HT1080 (cell line): ENCODE data around the gene EYA2. TPM values are rescaled to one million over a fixed set of nuclear protein-coding genes. Genes with fewer than 3 reads are reported as not detected.

Experiments used
- DNase-seq: peaks from one replicate; pipeline ENCODE4 v3.0.0-alpha.2; 2015; ENCODE audit warnings: low read depth
- total RNA-seq: library from RNA; depleted of rRNA; stranded (reverse); fragments of >200 nt; shearing (Covaris generic); gene quantifications from 2 replicates; pipeline ENCODE4 v1.2.3, GENCODE V29; 2014

The EYA2 gene
- total RNA-seq, 1 experiment from 2014 or later, result not detected

GRCh38 chr20:47032933-47033578 lies 138.4 kb downstream of the EYA2 start:
- no peak for DNase-seq

GRCh38 chr20:47033665-47034064 lies 139.0 kb downstream of the EYA2 start:
- DNase-seq, result no peak

- DNase-seq, result no peak
These were observed 140.5 kb downstream of the EYA2 start for GRCh38 chr20:47035026-47035590.

- DNase-seq, result no peak
These were observed 141.6 kb downstream of the EYA2 start for GRCh38 chr20:47036091-47036870.

GRCh38 chr20:47038566-47039560 lies 144.2 kb downstream of the EYA2 start:
- DNase-seq, result no peak

- DNase-seq, result no peak
These were observed 146.0 kb downstream of the EYA2 start for GRCh38 chr20:47040506-47041125.

GRCh38 chr20:47041396-47041899 lies 146.8 kb downstream of the EYA2 start:
- no peak for DNase-seq

GRCh38 chr20:47042464-47042863 lies 147.8 kb downstream of the EYA2 start:
- no peak for DNase-seq

- no peak for DNase-seq
These were observed 148.4 kb downstream of the EYA2 start for GRCh38 chr20:47043086-47043485.

- no peak for DNase-seq
These were observed 150.3 kb downstream of the EYA2 start for GRCh38 chr20:47044938-47045337.

- DNase-seq, result no peak
These were observed 153.4 kb downstream of the EYA2 start for GRCh38 chr20:47048054-47048453.

GRCh38 chr20:47049771-47050170 lies 155.1 kb downstream of the EYA2 start:
- DNase-seq, result no peak

GRCh38 chr20:47050996-47051395 lies 156.4 kb downstream of the EYA2 start:
- DNase-seq, result no peak

- DNase-seq, result no peak
These were observed 157.4 kb downstream of the EYA2 start for GRCh38 chr20:47051936-47052526.

- no peak for DNase-seq
These were observed 159.9 kb downstream of the EYA2 start for GRCh38 chr20:47054506-47054905.

GRCh38 chr20:47054945-47055344 lies 160.3 kb downstream of the EYA2 start:
- DNase-seq, result peak; percentile 20

GRCh38 chr20:47055699-47056369 lies 161.2 kb downstream of the EYA2 start:
- no peak for DNase-seq

- no peak for DNase-seq
These were observed 163.0 kb downstream of the EYA2 start for GRCh38 chr20:47057661-47058060.

- DNase-seq, result no peak
These were observed 163.6 kb downstream of the EYA2 start for GRCh38 chr20:47058236-47058635.

GRCh38 chr20:47059536-47059935 lies 164.9 kb downstream of the EYA2 start:
- DNase-seq, result no peak
